Eye (tissue), 1 donor: Measurements from ENCODE around the gene ELMOD1.

Experiments used
- DNase-seq: peaks from one replicate; pipeline ENCODE4 v3.0.0-alpha.2; 2015

The ELMOD1 gene

GRCh38 chr11:107587306-107587979 lies 3.5 kb upstream of the ELMOD1 start:
- DNase-seq: no peak

DNA sequence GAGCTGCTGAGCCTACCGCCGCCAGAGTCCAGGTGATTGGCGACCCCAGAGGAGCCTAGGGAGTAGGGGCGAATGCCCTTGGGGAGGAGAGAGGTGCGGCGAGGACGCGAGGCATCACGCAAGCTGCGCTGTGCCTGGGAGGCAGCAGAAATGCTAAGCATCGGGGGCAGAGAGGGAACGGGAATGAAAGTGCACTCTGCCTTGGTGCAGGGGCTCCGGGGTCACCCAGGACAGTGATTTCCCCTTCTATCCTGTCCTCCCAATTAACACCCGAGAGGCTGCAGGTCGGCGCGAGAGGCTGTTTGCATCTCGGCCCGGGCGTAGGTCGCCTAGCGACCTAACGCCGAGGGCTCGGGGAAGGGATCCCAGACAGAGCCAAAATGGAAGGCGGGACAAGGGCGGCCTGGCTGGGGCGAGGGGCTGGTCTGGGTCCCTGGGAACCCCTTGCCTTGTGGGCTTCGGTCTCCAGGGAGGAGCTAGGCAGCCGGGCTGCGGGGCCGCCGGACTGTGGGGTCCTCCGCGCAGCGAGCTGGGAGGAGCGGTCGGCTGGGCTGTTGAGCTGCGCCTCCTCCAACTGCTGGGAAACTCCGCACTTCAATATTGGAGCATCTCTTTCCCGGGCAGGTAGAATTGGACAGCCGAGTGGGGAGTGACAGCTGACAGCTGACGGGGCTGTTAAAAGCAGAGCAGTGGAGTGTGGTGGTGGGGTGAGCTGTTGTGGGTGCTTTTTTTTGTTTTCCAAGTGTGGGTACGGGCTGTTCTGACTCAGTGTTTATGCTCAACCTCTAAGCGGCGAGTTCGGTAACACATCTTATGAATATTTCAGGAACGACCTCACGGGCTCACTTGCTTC lies 657 bp downstream of the ELMOD1 start:
- peak; percentile 84 for DNase-seq

DNA sequence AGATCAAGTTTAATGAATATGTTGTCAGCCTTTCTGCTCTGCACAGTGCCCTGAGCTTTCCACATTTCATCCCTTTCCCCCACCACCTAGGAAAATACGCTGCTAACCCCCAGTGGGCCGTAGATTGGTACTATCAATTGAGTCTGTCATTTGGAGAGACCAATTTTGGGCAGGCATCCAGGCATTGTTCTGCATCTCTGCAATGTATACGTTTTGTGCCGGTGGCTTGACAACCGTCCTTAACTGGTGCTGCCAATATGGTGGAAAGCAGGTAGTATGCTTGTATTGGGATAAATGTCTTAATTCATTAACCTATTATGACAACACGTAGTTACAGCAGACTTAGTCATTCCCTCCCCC lies 1.3 kb downstream of the ELMOD1 start:
- DNase-seq: peak; percentile 55

- peak; percentile 59 for DNase-seq
These were observed 1.9 kb downstream of the ELMOD1 start for GRCh38 chr11:107592813-107593212.

GRCh38 chr11:107593951-107594350 lies 3.0 kb downstream of the ELMOD1 start:
- peak; percentile 77 for DNase-seq

DNA sequence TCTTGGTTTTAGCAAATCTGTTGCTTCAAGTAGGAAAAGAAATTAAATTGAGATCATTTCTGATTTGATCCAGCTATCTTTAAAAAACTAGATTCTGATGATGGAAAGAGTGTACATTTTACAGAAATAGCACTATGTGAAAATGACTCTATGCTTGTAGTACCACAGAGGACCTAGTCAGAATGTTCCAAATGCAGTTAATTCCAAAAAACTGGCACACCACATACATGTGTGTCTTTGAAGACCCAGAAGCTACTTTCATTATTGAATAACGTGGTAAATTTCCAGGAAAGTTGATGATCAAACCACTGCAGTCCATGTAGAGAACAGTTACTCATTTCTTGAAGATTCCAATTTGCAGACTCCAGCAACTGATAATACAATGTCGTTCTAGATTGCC lies 3.8 kb downstream of the ELMOD1 start:
- no peak for DNase-seq

DNA sequence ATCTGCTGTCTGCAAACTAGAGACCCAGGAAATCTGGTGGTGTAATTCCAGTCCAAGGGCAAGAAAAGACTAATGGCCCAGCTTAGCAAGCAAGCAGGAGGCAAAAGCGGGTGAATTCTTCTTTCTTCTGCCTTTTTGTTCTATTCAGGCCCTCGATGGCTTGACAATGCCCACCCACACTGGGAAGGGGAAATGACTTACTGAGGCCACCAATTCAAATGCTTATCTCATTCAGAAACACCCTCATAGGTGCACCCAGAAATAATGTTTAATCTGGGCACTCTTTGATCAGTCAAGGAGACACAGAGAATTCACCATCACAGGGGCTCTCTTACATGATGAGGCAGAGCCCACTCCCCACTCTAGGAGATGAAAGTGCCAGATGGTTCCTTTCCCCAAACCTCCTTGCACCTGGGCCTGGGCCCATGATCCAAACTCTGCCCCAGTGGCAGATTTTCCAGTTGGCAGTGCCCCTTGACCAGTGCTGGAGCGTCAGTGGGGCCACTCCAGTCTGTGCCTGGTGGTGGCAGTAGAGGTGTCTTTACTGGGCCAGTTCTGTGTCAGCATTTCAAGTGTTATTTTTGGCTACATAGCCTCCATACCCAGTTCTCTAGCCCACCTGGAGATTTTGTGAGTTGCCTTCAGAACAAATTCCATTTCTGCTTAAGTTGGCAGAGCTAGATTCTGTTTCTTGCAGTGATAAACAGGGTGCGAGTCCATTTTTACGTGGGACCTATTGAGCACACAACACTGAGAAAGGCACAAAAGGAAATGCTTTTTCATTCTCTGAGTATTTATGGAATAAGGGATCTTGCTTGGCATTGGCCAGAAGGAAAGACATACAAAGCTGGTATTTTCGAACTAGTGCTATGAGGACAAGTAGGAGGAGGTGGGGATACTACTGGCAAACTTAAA lies 7.5 kb downstream of the ELMOD1 start:
- no peak for DNase-seq

GRCh38 chr11:107605061-107606006 lies 14.4 kb downstream of the ELMOD1 start:
- no peak for DNase-seq

GRCh38 chr11:107606141-107606540 lies 15.2 kb downstream of the ELMOD1 start:
- no peak for DNase-seq

- no peak for DNase-seq
These were observed 17.9 kb downstream of the ELMOD1 start for GRCh38 chr11:107608809-107609208.

DNA sequence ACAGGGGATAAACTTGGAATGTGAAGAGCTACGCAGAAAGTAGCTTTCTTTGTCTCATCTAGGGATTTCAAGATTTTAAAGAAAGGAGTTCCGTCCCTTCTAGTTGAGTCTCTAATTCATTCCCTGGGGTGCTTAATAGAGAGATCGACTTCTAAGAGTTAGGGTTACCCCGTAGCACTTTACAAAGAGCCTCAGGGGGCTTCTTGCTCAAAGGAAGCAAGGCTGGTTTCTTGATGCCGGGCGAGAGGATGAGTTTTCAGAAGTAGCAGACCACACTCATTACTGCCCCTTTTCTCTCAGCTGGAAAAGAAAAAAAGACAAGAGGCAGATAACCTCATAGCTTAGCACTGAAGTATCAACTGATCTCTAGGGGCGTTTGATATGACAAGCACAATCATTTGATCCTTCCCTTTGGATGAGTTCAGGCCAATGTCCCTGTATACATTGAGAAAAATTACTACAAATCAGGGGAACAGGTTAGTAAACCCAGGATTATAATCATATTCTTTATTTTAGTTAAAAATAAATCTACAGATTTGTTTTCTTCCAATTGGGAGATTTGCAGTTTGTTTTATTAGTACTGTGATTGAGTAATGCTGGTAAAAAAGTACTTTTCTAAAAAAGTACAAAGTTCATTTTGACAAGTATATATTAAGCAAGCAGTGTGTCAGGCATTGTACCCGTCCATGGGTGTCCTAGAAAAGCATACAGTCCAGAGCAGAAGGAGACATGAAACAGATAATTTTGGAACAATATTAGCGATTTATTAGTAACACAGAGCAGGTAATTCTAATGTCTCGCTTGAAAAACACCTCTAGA lies 18.7 kb downstream of the ELMOD1 start:
- peak; percentile 34 for DNase-seq

GRCh38 chr11:107612445-107612844 lies 21.5 kb downstream of the ELMOD1 start:
- no peak for DNase-seq

GRCh38 chr11:107619926-107620325 lies 29.0 kb downstream of the ELMOD1 start:
- no peak for DNase-seq

GRCh38 chr11:107621081-107621480 lies 30.1 kb downstream of the ELMOD1 start:
- DNase-seq: no peak

GRCh38 chr11:107623183-107623582 lies 32.2 kb downstream of the ELMOD1 start:
- DNase-seq: no peak

DNA sequence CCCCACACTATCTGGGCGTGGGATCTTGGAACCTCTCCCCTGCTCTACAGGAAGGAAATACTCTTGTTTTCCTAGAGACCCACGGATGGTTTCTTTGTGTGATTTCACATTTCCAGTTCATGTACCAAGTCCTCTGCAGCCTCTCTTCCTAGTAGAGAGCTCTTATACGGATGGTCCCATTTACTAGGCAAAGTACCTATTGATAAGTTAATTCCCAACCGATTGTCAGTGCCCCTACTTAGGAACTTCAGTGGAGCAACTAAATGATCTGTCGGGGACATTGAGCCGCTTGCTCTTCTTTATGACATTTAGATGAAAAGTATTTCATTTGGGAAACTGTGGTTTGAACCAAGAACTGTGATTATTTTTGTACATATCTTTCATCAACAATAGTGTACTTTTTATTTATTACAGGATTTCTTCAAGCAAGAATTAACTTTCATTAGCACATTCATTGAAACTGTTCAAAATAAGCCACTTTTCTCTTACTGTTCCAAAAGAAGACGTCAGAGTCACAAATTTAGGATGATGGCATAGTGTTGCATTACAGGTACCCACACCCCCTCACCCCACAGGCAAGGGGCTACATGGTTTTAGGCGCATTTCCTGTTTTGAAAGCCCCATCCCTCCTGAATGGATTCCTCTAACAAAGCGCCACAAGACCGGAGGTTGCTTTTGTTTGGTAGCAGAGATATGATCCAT lies 34.2 kb downstream of the ELMOD1 start:
- no peak for DNase-seq

- no peak for DNase-seq
These were observed 34.7 kb downstream of the ELMOD1 start for GRCh38 chr11:107625685-107625989.

DNA sequence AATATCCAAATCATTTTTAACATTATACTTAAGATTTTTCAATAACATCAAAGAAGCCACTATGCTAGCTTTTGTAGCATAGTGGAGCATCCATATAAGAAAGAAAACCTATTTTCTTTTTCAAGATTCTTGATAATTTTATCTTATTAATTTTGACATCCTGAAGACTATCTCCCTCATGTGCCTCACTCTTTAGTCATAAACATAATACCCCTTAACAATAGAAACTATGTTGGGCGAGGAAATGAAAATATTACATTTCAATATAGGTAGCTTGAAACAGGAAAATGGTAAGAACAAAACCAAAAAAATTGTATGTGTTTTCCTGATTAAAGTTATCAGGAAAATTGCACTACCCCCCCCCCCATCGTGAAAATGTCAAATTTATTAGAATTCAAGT lies 40.1 kb downstream of the ELMOD1 start:
- DNase-seq: no peak

DNA sequence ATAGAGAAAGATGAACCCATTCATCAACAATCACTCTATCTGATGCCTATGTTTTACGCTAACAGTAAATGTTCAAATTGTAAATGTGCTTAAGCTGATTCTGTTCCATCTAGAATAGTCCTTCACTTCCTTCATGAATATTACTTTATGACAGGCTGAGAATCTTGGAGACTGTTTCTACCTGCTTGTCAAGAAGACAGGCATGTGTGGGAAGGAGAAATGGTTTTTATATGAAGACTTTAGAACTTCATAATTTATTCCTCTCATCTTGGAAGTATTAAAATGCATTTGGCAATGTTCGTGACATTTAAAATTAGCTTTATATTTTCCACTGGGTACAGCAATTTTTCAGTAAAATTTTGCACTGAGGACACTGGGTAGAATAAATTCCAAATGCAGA lies 41.0 kb downstream of the ELMOD1 start:
- no peak for DNase-seq

DNA sequence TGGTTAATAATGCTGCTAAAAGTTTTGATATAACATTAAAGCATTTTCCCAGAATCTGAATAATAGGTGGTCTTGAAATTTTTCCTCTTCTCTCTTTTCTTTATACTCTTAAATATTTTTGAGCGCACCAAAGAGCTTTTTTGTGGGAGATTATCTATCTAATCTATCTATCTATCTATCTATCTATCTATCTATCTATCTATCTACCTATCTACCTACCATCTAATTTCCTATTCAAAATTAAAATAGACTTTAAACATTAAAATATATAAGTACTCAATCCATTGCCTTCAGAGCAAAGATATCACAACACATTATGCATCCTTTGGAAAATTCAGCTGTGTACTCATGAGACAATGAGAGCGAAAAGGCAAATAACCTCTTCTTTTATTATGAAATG lies 55.8 kb downstream of the ELMOD1 start:
- no peak for DNase-seq

GRCh38 chr11:107648242-107648641 lies 57.3 kb downstream of the ELMOD1 start:
- DNase-seq: peak; percentile 87
